Stimulated activated naive CD8-positive, alpha-beta T cell treated with anti-CD3 and anti-CD28 coated beads, Interleukin-15, amount 100 ng/mL, for 72 hours (primary cell): ENCODE measurements around the gene PLA2G10.
"Not testable (repeated sequence)": the region's sequence is repeated elsewhere in the genome, so short reads cannot be mapped to it uniquely, and the experiment has no call there.

Experiments used
- ATAC-seq: fragments of 150-1000 bp; cut with Tn5 transposase; 2 replicates; pipeline ENCODE4 v1.10.0; 2021; ENCODE audit warnings: mild to moderate bottlenecking, moderate library complexity
- DNase-seq, 2 donors: peaks; one replicate each; pipeline ENCODE4 v3.0.0; 2021 to 2022
- H3K27ac Mint-ChIP-seq, 2 donors: one replicate each; pipeline ENCODE4 v1.8.0; 2022; ENCODE audit warnings: mild to moderate bottlenecking in 2 of 2, mixed read lengths in 2 of 2, moderate library complexity in 2 of 2
- H3K27me3 Mint-ChIP-seq: one replicate; pipeline ENCODE4 v1.8.0; 2022; ENCODE audit warnings: mixed read lengths
- H3K4me1 Mint-ChIP-seq: one replicate; pipeline ENCODE4 v1.8.0; 2022; ENCODE audit warnings: mild to moderate bottlenecking, mixed read lengths
- H3K4me3 Mint-ChIP-seq, 2 donors: one replicate each; pipeline ENCODE4 v1.8.0; 2022; ENCODE audit warnings: mild to moderate bottlenecking in 2 of 2, mixed read lengths in 2 of 2, moderate library complexity in 1 of 2
- H3K9me3 Mint-ChIP-seq, 2 donors: one replicate each; pipeline ENCODE4 v1.8.0; 2022; ENCODE audit warnings: mixed read lengths in 2 of 2

PLA2G10 gene

DNA sequence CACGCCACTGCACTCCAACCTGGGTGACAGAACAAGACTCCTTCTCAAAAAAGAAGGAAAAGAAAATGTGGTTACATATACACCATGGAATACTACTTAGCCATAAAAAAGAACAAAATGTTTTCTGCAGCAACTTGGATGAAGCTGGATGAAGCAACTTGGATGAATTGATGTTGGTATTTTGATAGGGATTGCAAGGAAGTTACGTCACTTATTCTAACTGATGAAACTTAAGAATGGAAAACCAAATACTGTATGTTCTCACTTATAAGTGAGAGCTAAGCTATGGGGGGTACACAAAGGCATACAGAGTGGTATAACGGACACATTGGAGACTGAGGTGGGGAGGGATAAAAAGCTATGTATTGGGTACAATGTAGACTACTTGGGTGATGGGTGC is 17.5 kb downstream of the PLA2G10 start:
- H3K4me3 Mint-ChIP-seq = no peak overlapping the region
- peak overlapping the region in 1 of 2 donors; percentile 23 for H3K27ac Mint-ChIP-seq
- ATAC-seq = no peak
- DNase-seq = no peak
- H3K9me3 Mint-ChIP-seq = peaks cover 0 to 3% of the 10 kb centered on the region in 2 donors
- peaks cover 7% of the 10 kb centered on the region for H3K27me3 Mint-ChIP-seq
- H3K4me1 Mint-ChIP-seq = peaks cover 8% of the 10 kb centered on the region

DNA sequence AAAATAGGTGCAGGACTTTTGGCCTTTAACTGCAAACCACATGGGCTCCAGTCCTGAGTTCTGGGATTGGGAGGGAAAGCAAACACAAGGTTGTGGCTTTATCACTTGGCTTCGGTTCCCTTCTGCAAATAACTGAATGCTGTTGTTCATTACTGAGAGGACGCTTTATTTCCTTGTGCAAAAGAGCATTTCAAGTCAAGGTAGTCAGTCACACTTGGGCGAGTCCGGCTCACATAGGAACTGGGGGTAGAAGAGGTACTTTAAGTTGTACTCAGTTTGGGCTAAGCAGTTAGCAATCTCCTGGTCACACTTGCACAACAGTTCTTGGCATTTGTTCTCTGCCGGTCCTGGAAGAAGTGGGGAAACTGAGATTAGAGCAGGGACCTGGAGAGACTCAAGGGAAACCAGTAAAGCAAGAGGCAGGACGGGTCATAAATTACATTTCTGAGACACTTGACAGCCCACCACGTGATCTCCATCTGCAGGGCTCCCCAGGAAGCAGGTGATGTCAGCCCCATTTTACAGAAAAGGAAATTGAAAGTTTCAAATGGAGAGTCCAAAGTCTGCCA is 21.6 kb downstream of the PLA2G10 start:
- H3K27ac Mint-ChIP-seq = peak overlapping the region in 1 of 2 donors; percentile 70
- no peak overlapping the region for H3K4me3 Mint-ChIP-seq
- ATAC-seq = peak; percentile 61

DNA sequence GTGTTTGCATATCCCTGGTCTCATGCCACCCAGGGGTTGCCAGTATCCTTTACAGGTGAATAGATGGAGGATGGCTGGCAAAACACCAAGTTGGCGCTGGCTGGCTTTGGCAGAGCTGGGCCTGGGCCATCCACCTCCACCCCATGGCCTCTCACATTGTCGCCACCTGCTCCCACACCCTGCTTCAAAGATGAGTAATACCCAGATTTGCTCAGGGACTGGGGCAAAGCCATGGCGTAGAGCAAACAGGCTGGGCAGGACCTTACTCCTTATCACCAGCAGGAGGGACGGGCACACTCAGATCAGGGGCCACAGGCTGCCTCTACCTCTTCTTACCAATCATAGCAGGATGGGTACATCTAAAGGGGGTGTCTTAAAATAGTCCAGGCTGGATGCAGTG is 24.3 kb downstream of the PLA2G10 start:
- ATAC-seq = no peak
- H3K4me1 Mint-ChIP-seq = peaks cover 8% of the 10 kb centered on the region
- peaks cover 0 to 3% of the 10 kb centered on the region in 2 donors for H3K9me3 Mint-ChIP-seq
- H3K4me3 Mint-ChIP-seq = no peak overlapping the region
- no peaks in the 10 kb centered on the region for H3K27me3 Mint-ChIP-seq
- no peak for DNase-seq
- H3K27ac Mint-ChIP-seq = no peak overlapping the region

More for the DNA sequence above, 21.6 kb downstream of the PLA2G10 start:
- peak in 1 of 2 donors; percentile 13 for DNase-seq
- H3K4me1 Mint-ChIP-seq = peaks cover 8% of the 10 kb centered on the region
- H3K9me3 Mint-ChIP-seq = peaks cover 0 to 3% of the 10 kb centered on the region in 2 donors
- no peaks in the 10 kb centered on the region for H3K27me3 Mint-ChIP-seq

DNA sequence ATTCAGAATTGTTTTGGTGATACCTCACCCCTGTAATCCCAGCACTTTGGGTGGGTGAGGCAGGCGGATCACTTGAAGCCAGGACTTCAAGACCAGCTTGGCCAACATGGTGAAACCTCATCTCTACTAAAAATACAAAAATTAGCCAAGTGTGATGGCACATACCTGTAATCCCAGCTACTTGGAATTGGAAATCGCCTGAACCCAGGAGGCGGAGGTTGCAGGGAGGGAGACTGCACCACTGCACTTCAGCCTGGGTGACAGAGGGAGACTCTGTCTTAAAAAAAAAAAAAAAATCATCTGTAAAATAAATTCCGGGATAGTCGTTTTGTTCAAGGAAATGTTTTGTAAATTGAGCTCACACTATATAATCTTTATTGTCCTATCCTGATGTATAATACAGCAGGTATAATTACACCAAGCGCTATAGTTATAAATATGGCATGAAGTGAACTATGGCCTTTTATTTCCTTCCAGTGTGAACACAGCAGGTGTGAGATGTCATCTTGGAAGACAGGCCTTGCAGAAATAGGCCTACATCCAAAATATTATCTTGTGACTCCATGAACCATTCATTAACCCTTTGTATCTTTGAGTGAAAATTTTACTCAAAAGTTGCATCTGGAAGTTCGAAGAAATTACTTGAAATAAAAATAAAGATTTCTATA is 25.4 kb downstream of the PLA2G10 start:
- no peaks in the 10 kb centered on the region for H3K27me3 Mint-ChIP-seq
- ATAC-seq (no peak), DNase-seq (no peak)
- H3K27ac Mint-ChIP-seq = no peak overlapping the region
- peaks cover 8% of the 10 kb centered on the region for H3K4me1 Mint-ChIP-seq
- peaks cover 0 to 3% of the 10 kb centered on the region in 2 donors for H3K9me3 Mint-ChIP-seq
- no peak overlapping the region for H3K4me3 Mint-ChIP-seq

DNA sequence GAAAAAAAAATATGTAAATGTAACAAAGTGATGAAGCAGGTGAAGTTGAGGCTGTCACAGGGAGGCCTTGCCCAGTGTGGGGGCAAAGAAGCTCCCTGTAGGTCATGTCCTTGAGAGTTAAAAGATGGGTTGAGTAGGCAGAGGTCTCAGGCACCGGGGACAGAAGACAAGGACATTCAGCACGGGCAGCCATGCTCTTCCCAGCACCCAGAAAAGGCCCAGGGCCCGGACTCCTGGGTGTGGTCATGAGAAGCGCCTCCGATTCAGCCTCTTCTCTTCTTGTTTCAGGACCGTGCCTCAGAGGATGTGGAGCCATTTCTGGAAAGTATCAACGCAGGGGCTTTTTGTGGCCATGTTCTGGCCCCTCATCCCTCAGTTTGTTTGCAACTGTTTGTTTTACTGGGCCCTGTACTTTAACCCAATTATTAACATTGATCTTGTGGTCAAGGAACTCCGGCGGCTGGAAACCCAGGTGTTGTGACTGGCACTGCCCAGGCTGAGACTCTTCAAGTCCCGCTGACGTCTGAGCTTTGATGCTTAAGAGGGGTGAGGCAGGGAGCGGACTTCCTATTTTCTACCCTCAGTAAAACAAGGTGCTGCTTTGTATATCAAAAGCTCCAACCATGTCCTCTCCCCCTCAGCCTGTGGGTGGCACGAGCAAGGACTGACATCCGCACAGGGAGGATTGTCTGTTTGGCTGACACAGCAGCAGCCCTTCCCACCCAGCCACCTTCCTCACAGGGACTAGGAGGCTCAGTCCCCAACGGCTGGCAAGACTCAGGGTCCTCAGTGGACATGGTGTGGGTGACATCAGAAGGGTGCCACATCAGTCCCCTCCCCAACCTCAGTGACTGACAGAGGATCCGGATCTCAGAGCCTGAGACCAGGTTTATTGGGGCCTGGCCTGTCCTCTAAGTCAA is 26.5 kb downstream of the PLA2G10 start:
- ATAC-seq (no peak), DNase-seq (no peak)
- no peaks in the 10 kb centered on the region for H3K27me3 Mint-ChIP-seq
- H3K4me3 Mint-ChIP-seq = no peak overlapping the region
- H3K27ac Mint-ChIP-seq = no peak overlapping the region
- H3K9me3 Mint-ChIP-seq = peaks cover 0 to 3% of the 10 kb centered on the region in 2 donors
- peaks cover 5% of the 10 kb centered on the region for H3K4me1 Mint-ChIP-seq

DNA sequence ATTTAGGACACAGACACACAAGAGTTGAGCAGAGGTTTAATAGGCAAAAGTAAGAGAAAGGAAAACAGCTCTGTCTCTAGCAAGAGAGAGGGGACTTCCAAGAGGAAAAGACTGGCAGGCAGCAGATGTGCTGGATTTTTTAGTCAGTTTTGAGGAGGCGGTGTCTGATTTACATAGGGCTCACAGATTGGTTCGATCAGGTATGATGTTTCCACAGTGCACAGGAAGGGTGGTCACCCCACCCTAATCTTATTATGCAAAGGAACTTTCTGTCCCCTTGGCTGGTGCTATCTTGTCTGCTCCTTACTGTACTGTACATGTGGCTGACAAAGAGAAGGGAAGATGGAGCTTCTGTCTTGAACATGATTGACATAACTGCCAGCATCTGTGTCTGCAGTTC is 36.0 kb downstream of the PLA2G10 start:
- ATAC-seq = no peak
- Mint-ChIP-seq H3K9me3 (no peaks in the 10 kb centered on the region), H3K4me1 (peaks cover 11% of the 10 kb centered on the region)

DNA sequence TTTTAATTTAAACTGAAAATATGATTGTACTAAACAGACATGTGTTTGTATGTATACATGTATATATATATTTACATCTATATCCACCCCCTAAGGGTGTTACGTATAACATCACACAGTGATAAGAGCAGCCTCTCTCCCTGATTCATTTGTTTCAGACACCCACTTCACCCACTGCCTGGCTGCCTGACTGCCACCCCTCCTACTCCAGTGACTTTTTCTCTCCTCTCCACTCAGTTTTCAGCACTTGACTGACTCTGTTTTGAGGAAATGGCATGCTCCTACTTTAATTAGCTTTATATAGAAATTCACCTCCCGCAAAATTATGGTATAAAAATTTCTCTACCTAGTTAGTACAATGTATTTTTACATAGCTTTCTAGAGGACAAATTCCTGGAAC is 41.4 kb downstream of the PLA2G10 start:
- H3K27me3 Mint-ChIP-seq = no peaks in the 10 kb centered on the region
- no peak for DNase-seq
- no peak for ATAC-seq
- H3K4me1 Mint-ChIP-seq = peaks cover 12% of the 10 kb centered on the region
- H3K27ac Mint-ChIP-seq = no peak overlapping the region
- no peaks in the 10 kb centered on the region for H3K9me3 Mint-ChIP-seq
- H3K4me3 Mint-ChIP-seq = no peak overlapping the region

More for the DNA sequence above, 36.0 kb downstream of the PLA2G10 start:
- no peaks in the 10 kb centered on the region for H3K27me3 Mint-ChIP-seq
- H3K27ac Mint-ChIP-seq = no peak overlapping the region
- DNase-seq = no peak
- no peak overlapping the region for H3K4me3 Mint-ChIP-seq

DNA sequence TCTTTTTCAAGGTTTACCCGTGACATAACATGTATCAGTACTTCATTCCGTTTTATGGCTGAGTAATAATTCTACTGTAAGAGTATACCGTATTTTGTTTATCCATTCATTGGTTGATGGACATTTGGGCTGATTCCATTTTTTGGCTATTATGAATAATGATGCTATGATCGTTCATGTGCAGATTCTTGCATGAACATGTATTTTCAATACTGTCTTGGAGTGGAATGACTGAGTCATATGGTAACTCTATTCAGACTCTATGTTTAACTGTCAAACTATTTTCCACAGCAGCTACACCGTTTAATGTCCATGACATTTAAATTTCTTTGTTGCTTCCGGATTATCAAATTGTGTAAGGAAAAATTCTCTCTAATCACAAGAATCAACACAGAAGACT is 43.5 kb downstream of the PLA2G10 start:
- H3K9me3 Mint-ChIP-seq = no peaks in the 10 kb centered on the region
- ATAC-seq (no peak), DNase-seq (no peak)
- peak overlapping the region in 1 of 2 donors; percentile 42 for H3K27ac Mint-ChIP-seq
- H3K4me1 Mint-ChIP-seq = peaks cover 10% of the 10 kb centered on the region
- H3K27me3 Mint-ChIP-seq = no peaks in the 10 kb centered on the region
- no peak overlapping the region for H3K4me3 Mint-ChIP-seq

DNA sequence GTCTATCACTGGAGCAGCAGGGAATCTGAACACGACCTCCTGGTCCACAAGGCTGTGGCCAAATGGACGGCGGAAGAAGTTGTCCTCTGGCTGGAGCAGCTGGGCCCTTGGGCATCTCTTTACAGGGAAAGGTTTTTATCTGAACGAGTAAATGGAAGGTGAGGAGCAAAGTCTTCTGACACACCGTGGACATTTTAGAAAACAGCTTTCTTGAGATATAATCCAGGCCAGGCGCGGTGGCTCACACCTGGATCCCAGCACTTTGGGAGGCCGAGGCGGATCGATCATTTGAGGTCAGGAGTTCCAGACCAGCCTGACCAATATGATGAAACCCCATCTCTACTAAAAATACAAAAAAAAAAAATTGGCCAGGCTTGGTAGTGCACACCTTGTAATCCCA is 44.3 kb downstream of the PLA2G10 start:
- Mint-ChIP-seq H3K27me3 (no peaks in the 10 kb centered on the region), H3K4me1 (peaks cover 10% of the 10 kb centered on the region), H3K9me3 (no peaks in the 10 kb centered on the region), H3K27ac (peak overlapping the region in 1 of 2 donors; percentile 9), H3K4me3 (no peak overlapping the region)
- ATAC-seq = no peak
- DNase-seq = no peak

DNA sequence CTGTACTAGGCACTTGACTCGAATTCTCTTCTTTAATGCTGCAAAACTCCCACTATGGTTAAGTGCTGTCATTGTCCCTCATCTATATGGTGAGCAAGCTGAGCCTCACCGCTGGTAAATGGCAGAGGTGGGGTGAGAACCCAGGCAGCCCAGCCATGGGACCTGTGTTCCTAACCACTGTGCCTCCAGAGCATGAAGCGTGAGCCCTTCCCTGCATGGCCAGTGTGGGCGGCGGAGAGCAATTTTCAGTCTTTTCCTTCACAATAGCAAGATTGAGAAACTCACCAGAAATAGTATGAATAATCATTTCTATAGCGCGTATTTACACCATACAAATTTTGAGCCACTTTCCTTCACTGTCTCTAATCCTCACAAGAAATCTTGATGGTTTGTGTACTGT is 52.2 kb downstream of the PLA2G10 start:
- Mint-ChIP-seq H3K27ac (no peak overlapping the region), H3K27me3 (no peaks in the 10 kb centered on the region), H3K9me3 (no peaks in the 10 kb centered on the region), H3K4me1 (peaks cover 30% of the 10 kb centered on the region), H3K4me3 (no peak overlapping the region)
- DNase-seq = no peak
- no peak for ATAC-seq

DNA sequence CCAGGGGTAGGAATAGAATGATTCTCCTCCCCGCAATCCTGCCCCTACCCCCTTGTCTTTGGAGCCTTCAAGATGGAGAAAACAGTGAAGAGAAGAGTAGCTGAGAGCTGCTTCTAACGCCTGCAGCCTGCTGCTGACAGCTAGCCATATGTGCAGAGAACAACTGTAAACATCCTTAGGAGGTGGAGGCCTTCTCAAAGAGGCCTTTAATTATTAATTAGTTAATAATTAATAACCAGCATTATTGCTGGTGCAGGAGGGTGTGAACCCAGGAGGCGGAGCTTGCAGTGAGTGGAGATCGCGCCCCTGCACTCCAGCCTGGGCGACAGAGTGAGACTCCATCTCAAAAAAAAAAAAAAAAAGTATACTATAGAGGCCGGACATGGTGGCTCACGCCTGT is 52.9 kb downstream of the PLA2G10 start:
- ATAC-seq = no peak
- Mint-ChIP-seq H3K4me3 (no peak overlapping the region), H3K4me1 (peaks cover 37% of the 10 kb centered on the region), H3K27ac (no peak overlapping the region), H3K27me3 (no peaks in the 10 kb centered on the region), H3K9me3 (no peaks in the 10 kb centered on the region)
- no peak for DNase-seq

DNA sequence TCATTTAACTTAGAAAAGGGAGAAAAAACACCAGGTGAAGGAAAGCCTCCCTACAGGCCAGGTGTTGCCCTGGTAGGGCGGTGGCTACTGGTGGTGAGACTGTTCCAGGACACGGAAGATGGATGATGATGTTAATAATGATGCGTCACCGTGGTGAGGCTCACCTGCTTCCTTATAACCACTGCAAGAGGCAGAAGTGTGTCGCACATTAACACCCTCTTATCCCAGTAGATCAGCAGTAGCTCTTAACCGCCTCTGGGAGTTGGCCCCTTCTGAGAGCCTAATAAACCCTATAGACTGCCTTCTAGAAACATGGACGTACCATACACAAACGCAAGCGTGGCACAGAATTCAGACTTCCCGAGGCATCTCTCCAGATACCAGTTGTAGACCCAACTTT is 53.6 kb downstream of the PLA2G10 start:
- no peak for DNase-seq
- no peak for ATAC-seq
- Mint-ChIP-seq H3K9me3 (no peaks in the 10 kb centered on the region), H3K27me3 (no peaks in the 10 kb centered on the region), H3K4me3 (no peak overlapping the region), H3K4me1 (peaks cover 44% of the 10 kb centered on the region), H3K27ac (peak overlapping the region in 1 of 2 donors; percentile 42)

DNA sequence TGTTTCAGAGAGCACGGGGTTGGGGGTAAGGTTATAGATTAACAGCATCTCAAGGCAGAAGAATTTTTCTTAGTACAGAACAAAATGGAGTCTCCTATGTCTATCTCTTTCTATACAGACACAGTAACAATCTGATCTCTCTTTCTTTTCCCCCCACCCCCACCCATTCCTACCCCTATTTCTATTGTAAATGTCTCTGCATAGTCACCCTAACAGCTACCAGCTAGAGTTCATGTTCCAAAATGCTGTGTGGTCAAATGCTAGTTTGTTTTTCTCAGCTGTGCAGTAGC is 57.2 kb downstream of the PLA2G10 start:
- not testable (repeated sequence) for H3K27ac Mint-ChIP-seq, DNase-seq, ATAC-seq, H3K27me3 Mint-ChIP-seq, H3K4me3 Mint-ChIP-seq, H3K9me3 Mint-ChIP-seq
- H3K4me1 Mint-ChIP-seq = peaks cover 61% of the 10 kb centered on the region

DNA sequence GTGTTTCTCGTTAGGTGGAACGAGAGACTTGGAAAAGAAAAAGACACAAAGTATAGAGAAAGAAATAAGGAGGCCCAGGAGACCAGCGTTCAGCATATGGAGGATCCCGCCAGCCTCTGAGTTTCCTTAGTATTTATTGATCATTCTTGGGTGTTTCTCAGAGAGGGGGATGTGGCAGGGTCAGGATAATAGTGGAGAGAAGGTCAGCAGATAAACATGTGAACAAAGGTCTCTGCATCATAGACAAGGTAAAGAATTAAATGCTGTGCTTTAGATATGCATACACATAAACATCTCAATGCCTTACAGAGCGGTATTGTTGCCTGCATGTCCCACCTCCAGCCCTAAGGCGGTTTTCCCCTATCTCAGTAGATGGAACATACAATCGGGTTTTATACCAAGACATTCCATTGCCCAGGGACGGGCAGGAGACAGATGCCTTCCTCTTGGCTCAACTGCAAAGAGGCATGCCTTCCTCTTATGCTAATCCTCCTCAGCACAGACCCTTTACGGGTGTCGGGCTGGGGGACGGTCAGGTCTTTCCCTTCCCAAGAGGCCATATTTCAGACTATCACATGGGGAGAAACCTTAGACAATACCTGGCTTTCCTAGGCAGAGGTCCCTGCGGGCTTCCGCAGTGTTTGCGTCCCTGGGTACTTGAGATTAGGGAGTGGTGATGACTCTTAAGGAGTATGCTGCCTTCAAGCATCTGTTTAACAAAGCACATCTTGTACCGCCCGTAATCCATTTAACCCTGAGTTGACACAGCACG is 57.7 kb downstream of the PLA2G10 start:
- not testable (repeated sequence) for H3K27me3 Mint-ChIP-seq, H3K27ac Mint-ChIP-seq, ATAC-seq, H3K4me3 Mint-ChIP-seq, H3K9me3 Mint-ChIP-seq, DNase-seq
- H3K4me1 Mint-ChIP-seq = peaks cover 64% of the 10 kb centered on the region

DNA sequence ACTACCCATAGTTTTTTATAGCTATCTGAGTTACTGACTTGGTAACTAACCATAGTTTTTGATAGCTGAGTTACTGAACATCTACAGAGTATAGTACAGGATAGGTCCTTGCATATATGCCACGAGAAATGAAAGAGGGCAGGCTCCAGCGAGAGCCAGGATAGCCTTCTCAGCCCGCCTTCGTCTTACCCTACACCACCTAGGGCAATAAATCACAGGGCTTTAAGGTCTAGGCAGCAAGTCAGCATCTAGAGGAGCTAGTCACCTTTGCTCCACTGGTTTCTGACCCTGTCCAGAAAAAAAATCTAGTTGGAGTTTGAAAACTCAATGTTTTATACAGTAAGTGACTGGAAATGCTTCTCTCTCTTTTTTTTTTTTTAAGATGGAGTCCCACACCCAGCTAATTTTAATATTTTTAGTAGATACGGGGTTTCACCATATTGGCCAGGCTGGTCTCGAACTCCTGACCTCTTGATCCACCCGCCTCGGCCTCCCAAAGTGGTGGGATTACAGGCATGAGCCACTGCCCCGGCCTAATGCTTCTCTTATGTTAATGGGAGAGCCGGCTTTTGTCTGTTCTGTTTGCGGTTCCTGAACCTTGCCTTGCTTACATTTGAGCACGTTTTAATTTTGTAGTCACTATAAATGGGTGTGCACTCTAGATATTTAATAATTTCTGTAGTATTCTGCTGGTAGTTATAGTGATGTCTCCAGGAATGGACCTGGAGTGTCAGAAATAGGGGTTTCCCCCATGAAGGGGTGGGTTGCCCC is 58.5 kb downstream of the PLA2G10 start:
- ATAC-seq (no peak), DNase-seq (no peak)
- H3K4me3 Mint-ChIP-seq = peak overlapping the region in 1 of 2 donors; percentile 46
- H3K27me3 Mint-ChIP-seq = no peaks in the 10 kb centered on the region
- peak overlapping the region in 1 of 2 donors; percentile 87 for H3K27ac Mint-ChIP-seq
- no peaks in the 10 kb centered on the region for H3K9me3 Mint-ChIP-seq
- peaks cover 66% of the 10 kb centered on the region for H3K4me1 Mint-ChIP-seq
